WTC11 (cell line): ENCODE data around the gene ELK3. TPM values are rescaled to one million over a fixed set of nuclear protein-coding genes. Genes with fewer than 3 reads are reported as not detected.

Experiments used
- ATAC-seq: fragments of 200-7000 bp; cut with Tn5 transposase; 2 replicates; pipeline ENCODE4 v1.10.0; 2021; ENCODE audit warnings: mild to moderate bottlenecking, moderate library complexity
- CTCF ChIA-PET: fragments of 300-600 bp; sonication (Branson Sonifier 250); formaldehyde crosslinking; loops from one replicate; lab custom pipeline; 2021; ENCODE audit warnings: antibody characterized with exemption; lab: Charles Lee
- POLR2A ChIA-PET: fragments of 350-600 bp; sonication (Branson Sonifier 250); formaldehyde crosslinking; loops from one replicate; lab custom pipeline; 2021; ENCODE audit warnings: antibody characterized with exemption; lab: Charles Lee
- DNase-seq: peaks from one replicate; pipeline ENCODE4 v3.0.0; 2021; ENCODE audit warnings: low spot score
- H3K27ac Mint-ChIP-seq: 2 replicates; pipeline ENCODE4 v1.8.0; 2021; ENCODE audit warnings: mixed read lengths
- H3K27me3 Mint-ChIP-seq: 2 replicates; pipeline ENCODE4 v1.8.0; 2021; ENCODE audit warnings: low read depth, mild to moderate bottlenecking, moderate library complexity, mixed read lengths
- H3K36me3 Mint-ChIP-seq: 2 replicates; pipeline ENCODE4 v1.8.0; 2021; ENCODE audit warnings: mixed read lengths
- H3K4me1 Mint-ChIP-seq: 2 replicates; pipeline ENCODE4 v1.8.0; 2022; ENCODE audit warnings: mixed read lengths
- H3K4me3 Mint-ChIP-seq: 2 replicates; pipeline ENCODE4 v1.8.0; 2021; ENCODE audit warnings: mild to moderate bottlenecking, moderate library complexity, mixed read lengths
- H3K9me3 Mint-ChIP-seq: 2 replicates; pipeline ENCODE4 v1.8.0; 2021; ENCODE audit warnings: mixed read lengths
- ARID4B ChIP-seq: sonication (generic); formaldehyde crosslinking; IDR thresholded peaks from 2 replicates; pipeline ENCODE4 v1.8.0; 2023; ENCODE audit warnings: missing genetic modification reagents, mild to moderate bottlenecking, borderline replicate concordance
- ATF2 ChIP-seq: sonication (generic); formaldehyde crosslinking; IDR thresholded peaks from 2 replicates; pipeline ENCODE4 v1.8.1; 2022; ENCODE audit warnings: low read depth, missing genetic modification reagents, borderline replicate concordance
- ELF4 ChIP-seq: sonication (generic); formaldehyde crosslinking; IDR thresholded peaks from 2 replicates; pipeline ENCODE4 v1.8.1; 2022; ENCODE audit warnings: low read depth, mild to moderate bottlenecking, moderate library complexity, missing genetic modification reagents
- FOXP1 ChIP-seq: sonication (generic); formaldehyde crosslinking; IDR thresholded peaks from 2 replicates; pipeline ENCODE4 v1.8.0; 2022; ENCODE audit warnings: missing genetic modification reagents, mild to moderate bottlenecking, moderate library complexity, borderline replicate concordance
- IRF1 ChIP-seq: sonication (generic); formaldehyde crosslinking; IDR thresholded peaks from 2 replicates; pipeline ENCODE4 v1.8.0; 2023; ENCODE audit warnings: missing genetic modification reagents
- MAX ChIP-seq: sonication (generic); formaldehyde crosslinking; IDR thresholded peaks from 2 replicates; pipeline ENCODE4 v1.8.0; 2022; ENCODE audit warnings: mild to moderate bottlenecking, missing genetic modification reagents
- MXD4 ChIP-seq: fragments of 250-450 bp; sonication (Bioruptor Pico); IDR thresholded peaks from 2 replicates; pipeline ENCODE4 v1.8.0; 2021; ENCODE audit warnings: mild to moderate bottlenecking, moderate library complexity, borderline replicate concordance
- PRDM15 ChIP-seq: sonication (generic); formaldehyde crosslinking; IDR thresholded peaks from 2 replicates; pipeline ENCODE4 v1.8.0; 2022; ENCODE audit warnings: missing genetic modification reagents
- RORB ChIP-seq: fragments of 250-450 bp; sonication (Bioruptor Pico); IDR thresholded peaks from 2 replicates; pipeline ENCODE4 v1.9.0; 2021; ENCODE audit warnings: mild to moderate bottlenecking
- SMAD4 ChIP-seq: sonication (generic); formaldehyde crosslinking; IDR thresholded peaks from 2 replicates; pipeline ENCODE4 v1.8.0; 2022; ENCODE audit warnings: mild to moderate bottlenecking, missing genetic modification reagents
- TCF7 ChIP-seq: sonication (generic); formaldehyde crosslinking; IDR thresholded peaks from 2 replicates; pipeline ENCODE4 v1.8.0; 2022; ENCODE audit warnings: mild to moderate bottlenecking, low read depth, missing genetic modification reagents, moderate library complexity
- USF1 ChIP-seq: sonication (generic); formaldehyde crosslinking; IDR thresholded peaks from 2 replicates; pipeline ENCODE4 v1.8.0; 2022; ENCODE audit warnings: mild to moderate bottlenecking, missing genetic modification reagents
- ZMAT4 ChIP-seq: fragments of 250-450 bp; sonication (Bioruptor Pico); IDR thresholded peaks from 2 replicates; pipeline ENCODE4 v1.9.0; 2021; ENCODE audit warnings: mild to moderate bottlenecking
- ZNF263 ChIP-seq: sonication (generic); formaldehyde crosslinking; IDR thresholded peaks from 2 replicates; pipeline ENCODE4 v1.8.1; 2022; ENCODE audit warnings: low read depth, mild to moderate bottlenecking, moderate library complexity, missing genetic modification reagents
- total RNA-seq: library from RNA; stranded (reverse); gene quantifications from 3 replicates; pipeline ENCODE4 v1.2.3, GENCODE V29; 2021

ELK3 gene
- total RNA-seq, 1 experiment from 2014 or later, result 16.5 TPM

GRCh38 chr12:96172981-96173380 is 21.2 kb upstream of the ELK3 start (continued):
- no peak for TF ChIP-seq IRF1 (CRISPR knock-in tag)

GRCh38 chr12:96176575-96176974 is 17.6 kb upstream of the ELK3 start:
- no peak for ATAC-seq
- Mint-ChIP-seq H3K27me3 (peaks cover 7% of the 10 kb centered on the region), H3K4me1 (no peaks in the 10 kb centered on the region), H3K9me3 (peaks cover 21% of the 10 kb centered on the region), H3K27ac (no peak overlapping the region), H3K4me3 (no peak overlapping the region), H3K36me3 (peaks cover 8% of the 10 kb centered on the region)
- TF ChIP-seq MXD4, result no peak
- TF ChIP-seq ZMAT4 (CRISPR knock-in tag), result no peak
- TF ChIP-seq ZNF263 (CRISPR knock-in tag), result no peak
- DNase-seq, result no peak
- ChIA-PET CTCF (no interaction called here), POLR2A (no interaction called here)

- Mint-ChIP-seq H3K9me3 (peaks cover 21% of the 10 kb centered on the region), H3K27me3 (peaks cover 7% of the 10 kb centered on the region), H3K4me1 (no peaks in the 10 kb centered on the region), H3K4me3 (no peak overlapping the region), H3K27ac (no peak overlapping the region), H3K36me3 (peaks cover 8% of the 10 kb centered on the region)
- TF ChIP-seq ATF2 (no peak), TCF7 (CRISPR knock-in tag) (no peak), FOXP1 (CRISPR knock-in tag) (no peak), RORB (CRISPR knock-in tag) (no peak), MAX (no peak)
- ChIA-PET POLR2A (no interaction called here), CTCF (no interaction called here)
- no peak for ATAC-seq
- DNase-seq, result no peak
These were observed 17.2 kb upstream of the ELK3 start for GRCh38 chr12:96177013-96177412.

- ATAC-seq, result no peak
- CTCF ChIA-PET, result no interaction called here
- TF ChIP-seq PRDM15 (CRISPR knock-in tag) (no peak), SMAD4 (CRISPR knock-in tag) (no peak), ARID4B (CRISPR knock-in tag) (no peak), USF1 (CRISPR knock-in tag) (no peak), ELF4 (CRISPR knock-in tag) (no peak)
- Mint-ChIP-seq H3K9me3 (peaks cover 7% of the 10 kb centered on the region; the same call in 1 of the 2 replicates), H3K4me3 (no peak overlapping the region), H3K36me3 (no peaks in the 10 kb centered on the region), H3K4me1 (peaks cover 6% of the 10 kb centered on the region), H3K27ac (no peak overlapping the region), H3K27me3 (no peaks in the 10 kb centered on the region)
- no peak for DNase-seq
- POLR2A ChIA-PET, result no interaction called here
These were observed 10.3 kb upstream of the ELK3 start for GRCh38 chr12:96183734-96184370.
